Measurements from ENCODE around the gene PITPNB.

Gene PITPNB

DNA sequence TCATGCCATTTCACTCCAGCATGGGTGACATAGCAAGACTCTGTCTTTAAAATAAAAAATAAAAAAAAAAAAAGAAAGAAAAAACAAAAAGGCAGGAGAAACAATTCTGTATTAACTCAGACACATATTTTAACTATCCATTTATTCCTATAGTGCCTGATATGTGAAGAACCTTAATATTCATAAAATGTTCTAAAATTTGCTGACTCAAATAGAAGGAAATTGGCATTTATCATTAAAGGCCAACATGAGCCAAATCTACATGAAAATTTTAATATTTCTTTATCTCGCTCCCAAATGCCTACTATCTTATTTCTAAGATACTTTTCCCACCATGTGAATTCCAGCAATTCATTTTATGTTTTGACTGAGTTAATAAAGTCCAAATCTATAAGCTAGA is 18.9 kb downstream of the PITPNB start:
- Histone ChIP-seq H3K9me3 (ENCODE audit: control insufficient read depth in 1 of 2, low read length in 2 of 2) (no peaks in the 10 kb centered on the region), H3K27ac (ENCODE audit: low read depth, low read length) (no peak overlapping the region), H3K4me1 (ENCODE audit: control insufficient read depth in 1 of 2, insufficient read depth in 2 of 2, low read length in 2 of 2) (peaks cover 0 to 4% of the 10 kb centered on the region in 2 donors), H3K9ac (ENCODE audit: low read depth in 1 of 2, low read length in 2 of 2) (no peak overlapping the region), H3K36me3 (ENCODE audit: control insufficient read depth in 1 of 2, insufficient read depth in 2 of 2, low read length in 2 of 2) (peaks cover 24 to 48% of the 10 kb centered on the region in 2 donors), H3K4me3 (ENCODE audit: low read depth in 1 of 2, low read length in 2 of 2) (no peak overlapping the region), H3K27me3 (ENCODE audit: control insufficient read depth in 1 of 2, insufficient read depth in 2 of 2, low read length in 2 of 2) (no peaks in the 10 kb centered on the region)

DNA sequence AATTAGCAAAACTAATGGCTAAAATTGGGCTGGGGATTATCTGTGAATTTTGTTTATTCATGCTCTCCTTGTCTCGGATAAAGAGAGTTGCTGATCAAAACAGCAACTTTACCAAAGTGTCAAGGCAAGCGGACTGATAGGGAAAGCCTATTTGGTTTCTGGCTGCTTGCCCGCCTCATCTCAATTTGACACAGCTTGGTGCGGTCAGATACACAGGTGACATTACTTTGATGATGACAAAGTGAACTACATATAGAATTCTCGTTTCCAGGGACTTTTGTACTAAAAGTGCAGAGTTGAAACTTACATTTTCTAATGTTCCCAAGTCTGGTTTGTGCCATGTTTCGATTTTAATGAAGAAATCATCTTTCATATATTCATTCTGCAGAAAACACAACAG is 22.8 kb downstream of the PITPNB start:
- peaks cover 33 to 72% of the 10 kb centered on the region in 2 donors for H3K36me3 ChIP-seq (ENCODE audit: control insufficient read depth in 1 of 2, insufficient read depth in 2 of 2, low read length in 2 of 2)

DNA sequence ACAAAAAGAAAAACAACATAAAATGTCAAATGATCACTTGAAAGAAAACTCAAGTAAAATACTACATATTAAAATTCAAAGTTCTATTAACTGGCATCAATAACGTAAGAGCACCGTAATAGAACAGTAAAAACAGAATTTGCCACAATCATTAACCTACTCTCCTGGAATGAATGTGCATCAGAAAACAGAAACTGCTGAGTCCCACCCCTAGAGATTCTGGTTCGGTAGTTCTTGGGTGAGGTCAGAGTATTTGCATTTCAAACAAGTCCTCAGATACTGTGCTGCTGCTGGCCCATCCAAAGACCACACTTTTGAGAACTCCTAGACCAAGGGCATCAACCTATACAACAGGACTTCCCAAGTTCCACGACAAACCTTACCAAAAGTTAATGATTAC is 23.5 kb downstream of the PITPNB start:
- Histone ChIP-seq H3K4me1 (ENCODE audit: control insufficient read depth in 1 of 2, insufficient read depth in 2 of 2, low read length in 2 of 2) (no peaks in the 10 kb centered on the region), H3K4me3 (ENCODE audit: low read depth in 1 of 2, low read length in 2 of 2) (no peak overlapping the region), H3K9ac (ENCODE audit: low read depth in 1 of 2, low read length in 2 of 2) (no peak overlapping the region), H3K36me3 (ENCODE audit: control insufficient read depth in 1 of 2, insufficient read depth in 2 of 2, low read length in 2 of 2) (peaks cover 28 to 74% of the 10 kb centered on the region in 2 donors), H3K27me3 (ENCODE audit: control insufficient read depth in 1 of 2, insufficient read depth in 2 of 2, low read length in 2 of 2) (no peaks in the 10 kb centered on the region), H3K27ac (ENCODE audit: low read depth, low read length) (no peak overlapping the region), H3K9me3 (ENCODE audit: control insufficient read depth in 1 of 2, low read length in 2 of 2) (no peaks in the 10 kb centered on the region)

More for the DNA sequence above, 22.8 kb downstream of the PITPNB start:
- no peak overlapping the region for H3K9ac ChIP-seq (ENCODE audit: low read depth in 1 of 2, low read length in 2 of 2)
- no peaks in the 10 kb centered on the region for H3K27me3 ChIP-seq (ENCODE audit: control insufficient read depth in 1 of 2, insufficient read depth in 2 of 2, low read length in 2 of 2)
- no peaks in the 10 kb centered on the region for H3K4me1 ChIP-seq (ENCODE audit: control insufficient read depth in 1 of 2, insufficient read depth in 2 of 2, low read length in 2 of 2)
- no peak overlapping the region for H3K27ac ChIP-seq (ENCODE audit: low read depth, low read length)
- H3K9me3 ChIP-seq (ENCODE audit: control insufficient read depth in 1 of 2, low read length in 2 of 2): no peaks in the 10 kb centered on the region
- H3K4me3 ChIP-seq (ENCODE audit: low read depth in 1 of 2, low read length in 2 of 2): no peak overlapping the region

- Histone ChIP-seq H3K9me3 (ENCODE audit: control insufficient read depth in 1 of 2, low read length in 2 of 2) (no peaks in the 10 kb centered on the region), H3K4me1 (ENCODE audit: control insufficient read depth in 1 of 2, insufficient read depth in 2 of 2, low read length in 2 of 2) (no peaks in the 10 kb centered on the region), H3K36me3 (ENCODE audit: control insufficient read depth in 1 of 2, insufficient read depth in 2 of 2, low read length in 2 of 2) (peaks cover 35 to 83% of the 10 kb centered on the region in 2 donors), H3K27ac (ENCODE audit: low read depth, low read length) (no peak overlapping the region), H3K9ac (ENCODE audit: low read depth in 1 of 2, low read length in 2 of 2) (no peak overlapping the region), H3K27me3 (ENCODE audit: control insufficient read depth in 1 of 2, insufficient read depth in 2 of 2, low read length in 2 of 2) (no peaks in the 10 kb centered on the region), H3K4me3 (ENCODE audit: low read depth in 1 of 2, low read length in 2 of 2) (no peak overlapping the region)
Measured at GRCh38 chr22:27892811-27893210, 26.2 kb downstream of the PITPNB start.

GRCh38 chr22:27892064-27892463 is 27.0 kb downstream of the PITPNB start:
- H3K27ac ChIP-seq (ENCODE audit: low read depth, low read length): no peak overlapping the region
- peaks cover 30 to 81% of the 10 kb centered on the region in 2 donors for H3K36me3 ChIP-seq (ENCODE audit: control insufficient read depth in 1 of 2, insufficient read depth in 2 of 2, low read length in 2 of 2)
- no peaks in the 10 kb centered on the region for H3K4me1 ChIP-seq (ENCODE audit: control insufficient read depth in 1 of 2, insufficient read depth in 2 of 2, low read length in 2 of 2)
- no peaks in the 10 kb centered on the region for H3K27me3 ChIP-seq (ENCODE audit: control insufficient read depth in 1 of 2, insufficient read depth in 2 of 2, low read length in 2 of 2)
- H3K9ac ChIP-seq (ENCODE audit: low read depth in 1 of 2, low read length in 2 of 2): no peak overlapping the region
- H3K9me3 ChIP-seq (ENCODE audit: control insufficient read depth in 1 of 2, low read length in 2 of 2): no peaks in the 10 kb centered on the region
- no peak overlapping the region for H3K4me3 ChIP-seq (ENCODE audit: low read depth in 1 of 2, low read length in 2 of 2)

DNA sequence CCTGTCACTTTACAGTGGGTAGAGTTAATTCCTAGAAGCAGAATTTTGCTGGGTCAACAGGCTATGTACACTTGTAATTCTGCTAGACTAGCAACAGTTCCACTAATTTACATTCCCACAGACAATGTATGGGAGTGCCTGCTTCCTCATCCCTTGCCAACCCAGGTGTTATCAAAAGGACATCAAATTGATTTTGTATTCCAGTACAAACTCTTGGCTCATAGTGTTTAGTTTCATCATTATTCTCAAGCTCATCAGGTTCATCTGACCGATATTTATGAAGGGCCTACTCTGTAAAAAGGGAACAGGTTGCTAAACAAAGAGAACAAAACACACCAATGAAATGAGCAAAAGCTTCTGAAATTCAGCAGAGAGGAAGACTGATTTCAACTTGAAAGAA is 30.7 kb downstream of the PITPNB start:
- Histone ChIP-seq H3K27me3 (ENCODE audit: control insufficient read depth in 1 of 2, insufficient read depth in 2 of 2, low read length in 2 of 2) (no peaks in the 10 kb centered on the region), H3K36me3 (ENCODE audit: control insufficient read depth in 1 of 2, insufficient read depth in 2 of 2, low read length in 2 of 2) (peaks cover 31 to 66% of the 10 kb centered on the region in 2 donors), H3K9ac (ENCODE audit: low read depth in 1 of 2, low read length in 2 of 2) (no peak overlapping the region), H3K4me3 (ENCODE audit: low read depth in 1 of 2, low read length in 2 of 2) (no peak overlapping the region), H3K4me1 (ENCODE audit: control insufficient read depth in 1 of 2, insufficient read depth in 2 of 2, low read length in 2 of 2) (no peaks in the 10 kb centered on the region), H3K27ac (ENCODE audit: low read depth, low read length) (no peak overlapping the region), H3K9me3 (ENCODE audit: control insufficient read depth in 1 of 2, low read length in 2 of 2) (no peaks in the 10 kb centered on the region)

DNA sequence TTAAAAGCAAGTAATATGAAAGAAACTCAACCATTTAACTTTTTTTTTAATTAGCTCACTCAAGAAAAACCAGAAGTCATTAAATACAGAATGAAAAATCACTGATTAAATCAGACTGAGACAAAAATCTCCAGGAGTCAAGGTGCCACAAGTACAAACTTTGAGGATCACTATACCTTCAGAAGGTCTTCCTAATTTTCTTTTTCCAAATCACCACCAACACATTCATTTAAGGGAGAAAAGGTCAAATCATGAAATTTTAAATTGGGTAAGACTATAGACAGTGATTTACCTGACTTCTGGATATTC is 32.3 kb downstream of the PITPNB start:
- Histone ChIP-seq H3K4me1 (ENCODE audit: control insufficient read depth in 1 of 2, insufficient read depth in 2 of 2, low read length in 2 of 2) (peaks cover 0 to 13% of the 10 kb centered on the region in 2 donors), H3K9ac (ENCODE audit: low read depth in 1 of 2, low read length in 2 of 2) (no peak overlapping the region), H3K36me3 (ENCODE audit: control insufficient read depth in 1 of 2, insufficient read depth in 2 of 2, low read length in 2 of 2) (peaks cover 25 to 52% of the 10 kb centered on the region in 2 donors), H3K4me3 (ENCODE audit: low read depth in 1 of 2, low read length in 2 of 2) (no peak overlapping the region), H3K27me3 (ENCODE audit: control insufficient read depth in 1 of 2, insufficient read depth in 2 of 2, low read length in 2 of 2) (no peaks in the 10 kb centered on the region), H3K27ac (ENCODE audit: low read depth, low read length) (no peak overlapping the region), H3K9me3 (ENCODE audit: control insufficient read depth in 1 of 2, low read length in 2 of 2) (no peaks in the 10 kb centered on the region)

GRCh38 chr22:27885977-27886842 is 32.8 kb downstream of the PITPNB start:
- Histone ChIP-seq H3K9ac (ENCODE audit: low read depth in 1 of 2, low read length in 2 of 2) (peak overlapping the region in 1 of 2 donors; percentile 21), H3K27me3 (ENCODE audit: control insufficient read depth in 1 of 2, insufficient read depth in 2 of 2, low read length in 2 of 2) (no peaks in the 10 kb centered on the region), H3K9me3 (ENCODE audit: control insufficient read depth in 1 of 2, low read length in 2 of 2) (no peaks in the 10 kb centered on the region), H3K4me1 (ENCODE audit: control insufficient read depth in 1 of 2, insufficient read depth in 2 of 2, low read length in 2 of 2) (peaks cover 0 to 17% of the 10 kb centered on the region in 2 donors), H3K36me3 (ENCODE audit: control insufficient read depth in 1 of 2, insufficient read depth in 2 of 2, low read length in 2 of 2) (peaks cover 20 to 46% of the 10 kb centered on the region in 2 donors), H3K27ac (ENCODE audit: low read depth, low read length) (no peak overlapping the region), H3K4me3 (ENCODE audit: low read depth in 1 of 2, low read length in 2 of 2) (no peak overlapping the region)

DNA sequence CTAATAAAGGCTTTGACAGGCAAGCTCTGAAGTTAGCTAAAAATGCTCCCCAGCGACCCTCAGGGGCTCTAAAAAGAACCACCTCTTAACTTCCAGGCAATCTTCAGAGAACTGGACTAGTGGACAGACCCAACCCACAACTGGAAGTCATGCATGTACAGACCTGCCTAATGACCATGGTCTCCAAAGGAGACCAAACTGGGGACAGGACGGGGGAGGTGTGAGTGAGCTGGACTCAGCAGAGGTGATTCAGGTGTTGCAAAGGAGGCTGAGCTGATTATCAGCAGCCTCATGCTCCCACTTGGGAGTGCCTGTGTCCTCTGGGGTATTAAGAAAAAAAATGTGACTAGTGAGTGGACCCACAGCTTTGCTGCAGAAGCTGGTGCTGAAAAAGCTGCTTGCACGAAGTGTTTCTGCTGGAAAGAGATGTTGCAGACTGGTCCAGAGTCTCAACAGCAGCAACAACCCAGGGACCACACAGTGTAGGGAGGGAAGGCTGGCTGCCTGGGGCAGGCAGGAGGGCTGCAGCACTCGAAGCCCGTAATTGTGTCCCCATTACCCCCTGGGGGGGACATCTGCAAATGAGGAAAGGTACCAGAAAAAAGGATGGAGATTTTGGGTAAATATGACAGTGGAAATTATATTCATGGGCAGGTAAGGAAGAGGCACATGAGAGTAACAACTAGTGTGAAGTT is 35.3 kb downstream of the PITPNB start:
- H3K4me3 ChIP-seq (ENCODE audit: low read depth in 1 of 2, low read length in 2 of 2): no peak overlapping the region
- no peaks in the 10 kb centered on the region for H3K27me3 ChIP-seq (ENCODE audit: control insufficient read depth in 1 of 2, insufficient read depth in 2 of 2, low read length in 2 of 2)
- H3K9ac ChIP-seq (ENCODE audit: low read depth in 1 of 2, low read length in 2 of 2): no peak overlapping the region
- peaks cover 0 to 21% of the 10 kb centered on the region in 2 donors for H3K4me1 ChIP-seq (ENCODE audit: control insufficient read depth in 1 of 2, insufficient read depth in 2 of 2, low read length in 2 of 2)
- H3K27ac ChIP-seq (ENCODE audit: low read depth, low read length): no peak overlapping the region
- H3K36me3 ChIP-seq (ENCODE audit: control insufficient read depth in 1 of 2, insufficient read depth in 2 of 2, low read length in 2 of 2): peaks cover 7 to 24% of the 10 kb centered on the region in 2 donors
- no peaks in the 10 kb centered on the region for H3K9me3 ChIP-seq (ENCODE audit: control insufficient read depth in 1 of 2, low read length in 2 of 2)

DNA sequence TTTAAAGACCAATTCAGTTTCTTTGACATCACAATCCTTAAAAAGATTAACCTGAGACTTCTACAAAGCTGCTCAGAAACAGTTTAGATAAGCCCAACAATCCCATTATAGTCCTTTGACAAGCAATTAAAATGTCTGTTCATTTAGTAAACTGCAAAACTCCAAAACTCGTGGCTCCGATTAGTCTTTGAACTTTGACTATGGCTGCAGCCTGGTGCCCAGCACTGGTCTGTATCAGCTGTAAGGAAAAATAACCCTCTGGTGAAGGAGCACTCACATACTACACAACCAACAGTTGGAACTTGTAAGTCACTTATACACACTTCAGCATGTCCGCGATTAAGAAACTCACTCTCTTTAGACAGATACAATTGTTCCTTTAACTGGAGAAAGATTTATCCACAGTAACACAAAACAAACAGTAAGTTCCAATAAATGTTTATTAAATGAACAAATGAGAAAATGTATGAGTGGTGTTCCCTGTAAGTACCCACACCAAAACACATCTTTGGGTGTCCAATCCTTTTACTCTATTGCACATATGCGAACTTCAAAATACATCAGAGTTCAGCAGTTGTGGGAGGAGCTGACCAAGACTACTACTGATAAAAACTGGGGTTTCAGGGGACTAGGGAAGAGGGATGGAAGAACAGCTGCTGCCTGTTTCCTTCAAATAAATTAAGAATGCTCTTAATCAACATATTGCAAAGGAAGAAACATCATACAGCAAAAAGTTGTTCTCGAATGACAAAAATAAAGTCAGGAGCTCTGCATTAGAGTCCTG is 36.4 kb downstream of the PITPNB start:
- peaks cover 0 to 27% of the 10 kb centered on the region in 2 donors for H3K4me1 ChIP-seq (ENCODE audit: control insufficient read depth in 1 of 2, insufficient read depth in 2 of 2, low read length in 2 of 2)
- no peak overlapping the region for H3K27ac ChIP-seq (ENCODE audit: low read depth, low read length)
- H3K9me3 ChIP-seq (ENCODE audit: control insufficient read depth in 1 of 2, low read length in 2 of 2): no peaks in the 10 kb centered on the region
- H3K9ac ChIP-seq (ENCODE audit: low read depth in 1 of 2, low read length in 2 of 2): no peak overlapping the region
- peaks cover 4 to 20% of the 10 kb centered on the region in 2 donors for H3K36me3 ChIP-seq (ENCODE audit: control insufficient read depth in 1 of 2, insufficient read depth in 2 of 2, low read length in 2 of 2)
- H3K4me3 ChIP-seq (ENCODE audit: low read depth in 1 of 2, low read length in 2 of 2): no peak overlapping the region
- no peaks in the 10 kb centered on the region for H3K27me3 ChIP-seq (ENCODE audit: control insufficient read depth in 1 of 2, insufficient read depth in 2 of 2, low read length in 2 of 2)
